Left ventricle myocardium inferior (tissue), 1 donor: ENCODE data around the gene USP24. TPM values are rescaled to one million over a fixed set of nuclear protein-coding genes. Genes with fewer than 3 reads are reported as not detected.

Source experiments
- DNase-seq: peaks from one replicate; pipeline ENCODE4 v3.0.0-alpha.2; 2020
- H3K27ac ChIP-seq: fragments of 200-600 bp; replicated peaks from 2 replicates; pipeline ENCODE4 v1.8.0; 2021
- H3K27me3 ChIP-seq: fragments of 200-600 bp; 2 replicates; pipeline ENCODE4 v1.8.0; 2021; ENCODE audit warnings: low read depth
- H3K36me3 ChIP-seq: fragments of 200-600 bp; 2 replicates; pipeline ENCODE4 v1.8.0; 2021
- H3K4me1 ChIP-seq: fragments of 200-600 bp; 2 replicates; pipeline ENCODE4 v1.8.0; 2021
- H3K4me3 ChIP-seq: fragments of 200-600 bp; 2 replicates; pipeline ENCODE4 v1.8.0; 2021; ENCODE audit warnings: mild to moderate bottlenecking, moderate library complexity
- H3K9me3 ChIP-seq: fragments of 200-600 bp; replicated peaks from 2 replicates; pipeline ENCODE4 v1.8.0; 2021
- CTCF ChIP-seq: fragments of 200-600 bp; IDR thresholded peaks from 2 replicates; pipeline ENCODE4 v1.8.0; 2021; ENCODE audit warnings: antibody characterized with exemption, mild to moderate bottlenecking, borderline replicate concordance
- intact Hi-C: fragments of 100-400 bp; cut with micrococcal nuclease; formaldehyde crosslinking; loops from one replicate; pipeline ENCODE4 v1.11.0; 2022
- long read RNA-seq: library from polyadenylated mRNA; unstranded; transcript quantifications from one replicate; pipeline ENCODE4 v2.0.0, GENCODE V29; 2021
- total RNA-seq: library from RNA; stranded (reverse); fragmentation: NEBNext Ultra II Directional; extraction: Animal tissue kit (Norgen Biotek cat#: 25700); gene quantifications from one replicate; pipeline ENCODE4 v1.2.1, GENCODE V29; 2021
- donor health status: DM: no; HTN: yes; CAD: no; lungs with severe emphysema.

USP24 gene
- 39.5 TPM for total RNA-seq
- long read RNA-seq, partial matches to known transcripts = 10 of 12 reads
- long read RNA-seq, other reads (novel, unspliced or antisense) = 2 of 12 reads

DNA sequence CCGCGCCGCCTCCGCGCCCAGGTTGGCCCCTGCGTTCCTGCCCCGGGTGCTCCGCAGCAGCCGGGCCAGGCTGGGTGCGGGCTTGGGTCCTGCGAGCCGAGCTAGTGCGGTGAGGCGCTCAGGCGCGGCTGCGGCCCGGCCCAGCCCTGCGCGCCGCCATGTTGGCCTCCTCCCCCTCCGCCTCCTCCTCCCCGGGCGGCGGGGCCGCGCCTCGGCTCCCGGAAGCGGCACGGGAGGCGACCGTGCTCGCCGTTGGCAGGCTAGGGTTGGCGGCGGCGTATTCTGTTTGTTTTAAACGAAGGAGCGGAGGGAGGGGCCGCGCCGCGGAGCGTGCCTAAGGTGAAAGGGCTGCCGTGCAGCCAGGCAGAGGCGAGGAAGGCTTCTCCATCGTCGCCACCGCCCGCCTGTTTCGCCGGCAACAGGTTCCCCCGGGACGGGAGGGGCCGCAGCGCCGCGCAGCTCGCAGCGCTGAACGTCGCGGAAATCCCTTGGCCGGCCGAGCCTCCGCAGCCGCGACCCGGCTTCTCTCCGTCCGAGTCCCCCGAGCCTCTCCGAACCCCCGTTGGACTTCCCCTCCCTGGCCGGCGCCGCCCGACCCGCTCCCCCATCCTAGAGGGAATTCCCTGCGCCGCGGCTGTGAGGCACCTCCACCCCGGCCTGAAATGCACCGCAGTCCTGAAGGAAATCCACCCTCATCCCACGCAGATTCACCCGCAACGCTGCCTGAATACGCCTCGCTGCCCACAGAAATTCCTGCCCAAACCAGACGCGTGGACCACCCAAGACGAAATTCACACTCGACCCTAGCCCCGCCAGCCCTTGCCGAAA, at the start of gene USP24:
USP24 (minus strand) TSS at position 171 of the 828 bp plus-strand sequence. CDS start 251 bp downstream, outside the sequence.
- Histone ChIP-seq H3K27ac (peak within 1 kb of the TSS; percentile 99), H3K9me3 (no peaks in the 10 kb centered on the region), H3K4me3 (peak within 1 kb of the TSS; percentile 89), H3K36me3 (no peaks in the 10 kb centered on the region), H3K4me1 (peaks cover 72% of the 10 kb centered on the region), H3K27me3 (no peaks in the 10 kb centered on the region)
- intact Hi-C loops = no loop called here
- TF ChIP-seq CTCF = no peak
- peak; percentile 83 for DNase-seq

DNA sequence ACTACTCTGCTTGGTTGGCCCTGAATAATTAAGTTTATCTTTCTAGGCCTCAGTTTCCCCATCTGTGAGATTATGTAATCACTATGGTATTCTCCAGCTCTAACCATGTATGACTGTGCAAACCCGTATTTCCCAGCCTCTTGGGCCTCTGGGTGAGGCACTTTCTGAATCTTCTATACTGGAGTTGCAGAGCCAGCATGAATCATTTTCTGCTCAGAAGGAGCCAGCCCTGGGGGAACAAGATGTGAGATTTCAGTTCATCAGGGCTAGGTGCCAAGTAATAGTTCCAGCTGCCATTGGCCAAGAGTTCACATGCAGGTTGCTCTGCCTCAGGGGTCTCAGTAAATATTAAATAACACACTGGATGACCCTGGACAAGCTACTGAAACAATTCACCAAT, 47.7 kb upstream of the USP24 start:
- Histone ChIP-seq H3K27me3 (no peaks in the 10 kb centered on the region), H3K9me3 (peaks cover 4% of the 10 kb centered on the region), H3K4me1 (no peaks in the 10 kb centered on the region), H3K4me3 (no peak overlapping the region), H3K27ac (no peak overlapping the region), H3K36me3 (no peaks in the 10 kb centered on the region)
- no peak for DNase-seq
- intact Hi-C loops = no loop called here
- TF ChIP-seq CTCF = no peak

GRCh38 chr1:55259911-55260609, 44.9 kb upstream of the USP24 start:
- DNase-seq = no peak
- Histone ChIP-seq H3K27me3 (no peaks in the 10 kb centered on the region), H3K27ac (no peak overlapping the region), H3K9me3 (no peaks in the 10 kb centered on the region), H3K4me3 (no peak overlapping the region), H3K36me3 (no peaks in the 10 kb centered on the region), H3K4me1 (no peaks in the 10 kb centered on the region)
- intact Hi-C loops = no loop called here
- no peak for TF ChIP-seq CTCF

- no peak for DNase-seq
- Histone ChIP-seq H3K9me3 (no peaks in the 10 kb centered on the region), H3K4me1 (peaks cover 6% of the 10 kb centered on the region), H3K27ac (no peak overlapping the region), H3K4me3 (no peak overlapping the region), H3K27me3 (no peaks in the 10 kb centered on the region), H3K36me3 (no peaks in the 10 kb centered on the region)
- TF ChIP-seq CTCF = no peak
- intact Hi-C loops = no loop called here
Observed at GRCh38 chr1:55257958-55258357, 42.8 kb upstream of the USP24 start.

GRCh38 chr1:55255901-55256300, 40.7 kb upstream of the USP24 start:
- H3K9me3 ChIP-seq = no peaks in the 10 kb centered on the region
- intact Hi-C loops = no loop called here
- no peak for DNase-seq
- TF ChIP-seq CTCF = no peak
- no peak overlapping the region for H3K4me3 ChIP-seq
- no peaks in the 10 kb centered on the region for H3K27me3 ChIP-seq
- H3K27ac ChIP-seq = no peak overlapping the region
- H3K4me1 ChIP-seq = peaks cover 16% of the 10 kb centered on the region
- no peaks in the 10 kb centered on the region for H3K36me3 ChIP-seq
